OCI-LY1 (cell line): Measurements from ENCODE around the gene STKLD1.

Experiments used
- H2AFZ ChIP-seq: fragments of 200-600 bp; sonication (generic), shearing (Covaris generic); 2 replicates; pipeline ENCODE4 v1.6.0; 2014; ENCODE audit warnings: antibody characterized with exemption, mild to moderate bottlenecking, low read length
- H3F3A ChIP-seq: fragments of 200-600 bp; sonication (generic), shearing (Covaris generic); 2 replicates; pipeline ENCODE4 v1.6.0; 2014; ENCODE audit warnings: mild to moderate bottlenecking, antibody characterized with exemption, low read length, moderate library complexity; ENCODE audit not compliant: insufficient read depth
- H3K27ac ChIP-seq: fragments of 200-600 bp; sonication (generic); 2 replicates; pipeline ENCODE4 v1.5.1; 2014; ENCODE audit warnings: low read length, mixed run types, mild to moderate bottlenecking, low read depth; ENCODE audit not compliant: poor library complexity, severe bottlenecking
- H3K27me3 ChIP-seq: fragments of 200-600 bp; sonication (generic); 2 replicates; pipeline ENCODE4 v1.6.0; 2014; ENCODE audit warnings: antibody characterized with exemption, mild to moderate bottlenecking, low read length, moderate library complexity; ENCODE audit not compliant: insufficient read depth
- H3K36me3 ChIP-seq: fragments of 200-600 bp; sonication (generic); 2 replicates; pipeline ENCODE4 v1.6.1; 2014; ENCODE audit warnings: mild to moderate bottlenecking, antibody characterized with exemption, low read length, moderate library complexity, mixed read lengths; ENCODE audit not compliant: insufficient read depth
- H3K4me1 ChIP-seq: fragments of 200-600 bp; sonication (generic); 2 replicates; pipeline ENCODE4 v1.5.1; 2014; ENCODE audit warnings: mild to moderate bottlenecking, low read length, moderate library complexity; ENCODE audit not compliant: insufficient read depth, severe bottlenecking
- H3K4me2 ChIP-seq: fragments of 200-600 bp; sonication (generic), shearing (Covaris generic); 2 replicates; pipeline ENCODE4 v1.6.1; 2014; ENCODE audit warnings: low read length
- H3K4me3 ChIP-seq: fragments of 200-600 bp; sonication (generic); 2 replicates; pipeline ENCODE4 v1.5.1; 2014; ENCODE audit warnings: low read length, low read depth, mild to moderate bottlenecking, mixed read lengths; ENCODE audit not compliant: poor library complexity, severe bottlenecking
- H3K79me2 ChIP-seq: fragments of 200-600 bp; shearing (Covaris generic); 2 replicates; pipeline ENCODE4 v1.6.1; 2016; ENCODE audit warnings: mixed run types, low read length, mixed read lengths; ENCODE audit not compliant: insufficient read depth
- H3K9ac ChIP-seq: fragments of 200-600 bp; sonication (generic), shearing (Covaris generic); 2 replicates; pipeline ENCODE4 v1.6.1; 2014; ENCODE audit warnings: mild to moderate bottlenecking, low read length, mixed read lengths
- H3K9me2 ChIP-seq: fragments of 200-600 bp; sonication (generic), shearing (Covaris generic); 2 replicates; pipeline ENCODE4 v1.6.1; 2014; ENCODE audit warnings: low read depth, mild to moderate bottlenecking, low read length, mixed read lengths
- H3K9me3 ChIP-seq: fragments of 200-600 bp; shearing (Covaris generic); 2 replicates; pipeline ENCODE4 v1.6.1; 2014; ENCODE audit warnings: low read length, mixed read lengths
- H4K20me1 ChIP-seq: fragments of 200-600 bp; sonication (generic), shearing (Covaris generic); 2 replicates; pipeline ENCODE4 v1.6.0; 2016; ENCODE audit warnings: mild to moderate bottlenecking, low read length; ENCODE audit not compliant: insufficient read depth
- CTCF ChIP-seq: fragments of 200-600 bp; sonication (generic), shearing (Covaris generic); IDR thresholded peaks from 2 replicates; pipeline ENCODE4 v1.5.1; 2017; ENCODE audit warnings: mild to moderate bottlenecking, antibody characterized with exemption, low read length, moderate library complexity, mixed read lengths
- EZH2 ChIP-seq: fragments of 200-600 bp; sonication (generic), shearing (Covaris generic); IDR thresholded peaks from 2 replicates; pipeline ENCODE4 v1.8.0; 2017; ENCODE audit warnings: borderline replicate concordance, mixed run types, mild to moderate bottlenecking, antibody characterized with exemption, low read length, moderate library complexity, mixed read lengths

Gene STKLD1

GRCh38 chr9:133351908-133352634 is 24.1 kb upstream of the STKLD1 start:
- no peaks in the 10 kb centered on the region for H3K27me3 ChIP-seq
- no peak overlapping the region for H3K4me3 ChIP-seq
- H4K20me1 ChIP-seq, result no peaks in the 10 kb centered on the region
- peaks cover 13% of the 10 kb centered on the region for H3K79me2 ChIP-seq
- peak overlapping the region; percentile 18 for H3K27ac ChIP-seq
- H3K9me2 ChIP-seq, result no peaks in the 10 kb centered on the region
- H3K9me3 ChIP-seq, result no peaks in the 10 kb centered on the region
- H3F3A ChIP-seq, result peaks cover 26% of the 10 kb centered on the region
- no peak overlapping the region for H3K9ac ChIP-seq
- no peak overlapping the region for H2AFZ ChIP-seq
- H3K4me1 ChIP-seq, result peaks cover 36% of the 10 kb centered on the region
- no peak overlapping the region for H3K4me2 ChIP-seq
- TF ChIP-seq EZH2 (no peak), CTCF (peak; percentile 53)
- peaks cover 54% of the 10 kb centered on the region for H3K36me3 ChIP-seq

- H4K20me1 ChIP-seq, result no peaks in the 10 kb centered on the region
- no peak overlapping the region for H2AFZ ChIP-seq
- no peaks in the 10 kb centered on the region for H3K27me3 ChIP-seq
- H3K4me1 ChIP-seq, result peaks cover 42% of the 10 kb centered on the region
- H3K27ac ChIP-seq, result peak overlapping the region; percentile 18
- TF ChIP-seq CTCF (no peak), EZH2 (no peak)
- no peaks in the 10 kb centered on the region for H3K9me3 ChIP-seq
- H3K9ac ChIP-seq, result no peak overlapping the region
- H3K9me2 ChIP-seq, result no peaks in the 10 kb centered on the region
- no peak overlapping the region for H3K4me3 ChIP-seq
- H3F3A ChIP-seq, result peaks cover 26% of the 10 kb centered on the region
- H3K79me2 ChIP-seq, result peaks cover 13% of the 10 kb centered on the region
- H3K4me2 ChIP-seq, result no peak overlapping the region
- peaks cover 56% of the 10 kb centered on the region for H3K36me3 ChIP-seq
Observed at GRCh38 chr9:133352635-133353340, 23.4 kb upstream of the STKLD1 start.

GRCh38 chr9:133353548-133353947 is 22.6 kb upstream of the STKLD1 start:
- Histone ChIP-seq H3K4me2 (no peak overlapping the region), H3K9me3 (no peaks in the 10 kb centered on the region), H3K79me2 (peaks cover 8% of the 10 kb centered on the region), H3F3A (peaks cover 26% of the 10 kb centered on the region), H3K27ac (no peak overlapping the region), H3K9me2 (no peaks in the 10 kb centered on the region), H3K27me3 (no peaks in the 10 kb centered on the region), H4K20me1 (no peaks in the 10 kb centered on the region), H3K9ac (no peak overlapping the region), H3K36me3 (peaks cover 61% of the 10 kb centered on the region), H3K4me3 (no peak overlapping the region), H2AFZ (no peak overlapping the region), H3K4me1 (peaks cover 47% of the 10 kb centered on the region)
- TF ChIP-seq EZH2, result no peak
- no peak for TF ChIP-seq CTCF
